HG03575 (cell line): ENCODE results near the gene SLC6A18.

Experiments used
- ATAC-seq: cut with Tn5 transposase; IDR thresholded peaks from one replicate; pipeline ENCODE4 v1.9.1; 2021; ENCODE audit not compliant: unreplicated experiment, insufficient number of reproducible peaks, low FRiP score; ENCODE audit errors: extremely low read depth

SLC6A18 gene

DNA sequence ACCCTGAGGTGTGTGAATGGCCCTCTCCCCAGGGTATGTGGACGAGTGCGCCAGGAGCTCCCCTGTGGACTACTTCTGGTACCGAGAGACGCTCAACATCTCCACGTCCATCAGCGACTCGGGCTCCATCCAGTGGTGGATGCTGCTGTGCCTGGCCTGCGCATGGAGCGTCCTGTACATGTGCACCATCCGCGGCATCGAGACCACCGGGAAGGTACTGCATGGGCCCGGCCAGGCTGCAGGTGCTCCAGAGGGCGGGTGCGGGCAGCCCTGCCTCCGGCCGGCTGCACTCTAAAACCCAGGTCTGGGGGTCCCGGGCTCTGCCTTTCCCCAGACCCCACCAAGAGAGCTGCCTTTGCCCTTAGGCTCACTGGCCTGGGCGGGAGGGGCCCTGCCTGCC is 12.9 kb upstream of the SLC6A18 start:
- ATAC-seq, result no peak

- ATAC-seq, result no peak
Observed at GRCh38 chr5:1212881-1213280, 12.3 kb upstream of the SLC6A18 start.

GRCh38 chr5:1213508-1214162 is 11.5 kb upstream of the SLC6A18 start:
- ATAC-seq, result no peak

DNA sequence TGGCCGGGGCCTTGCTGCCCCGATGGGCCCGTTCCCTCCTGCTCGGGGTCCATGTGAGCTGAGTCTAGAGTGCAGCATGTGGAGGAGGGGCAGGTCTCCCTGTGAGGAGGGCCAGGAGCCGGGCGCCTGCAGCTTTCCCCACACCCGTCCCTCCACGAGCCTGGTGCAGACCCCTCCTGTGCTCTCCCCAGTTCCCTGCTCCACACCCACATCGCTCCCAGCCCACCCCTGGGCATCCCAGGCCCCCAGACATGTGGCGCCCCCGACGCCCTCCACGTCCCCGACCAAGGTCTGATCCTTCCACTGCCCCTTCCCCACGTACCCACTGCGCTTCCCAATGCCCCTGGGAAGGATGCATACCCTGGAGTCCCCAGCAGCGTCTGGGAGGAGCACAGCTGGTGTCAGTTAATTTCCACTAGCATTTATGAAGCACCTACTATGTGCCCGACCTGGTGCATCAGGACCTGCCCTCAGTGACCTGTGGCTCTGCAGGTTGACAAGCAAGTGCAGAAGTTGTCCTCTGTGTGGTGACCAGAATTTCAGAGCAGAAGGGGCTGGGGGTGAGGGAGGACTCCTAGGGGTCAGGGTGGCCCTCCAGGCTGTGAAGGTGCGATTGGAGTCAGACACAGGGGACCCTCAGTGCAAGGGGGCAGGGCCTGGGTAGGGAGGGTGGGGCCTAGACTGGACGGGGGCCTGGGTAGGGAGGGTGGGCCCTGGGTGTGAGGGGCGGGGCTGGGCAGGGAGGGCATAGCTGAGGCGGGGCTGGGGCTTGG is 10.8 kb upstream of the SLC6A18 start:
- no peak for ATAC-seq

- no peak for ATAC-seq
Observed at GRCh38 chr5:1214936-1215220, 10.3 kb upstream of the SLC6A18 start.

DNA sequence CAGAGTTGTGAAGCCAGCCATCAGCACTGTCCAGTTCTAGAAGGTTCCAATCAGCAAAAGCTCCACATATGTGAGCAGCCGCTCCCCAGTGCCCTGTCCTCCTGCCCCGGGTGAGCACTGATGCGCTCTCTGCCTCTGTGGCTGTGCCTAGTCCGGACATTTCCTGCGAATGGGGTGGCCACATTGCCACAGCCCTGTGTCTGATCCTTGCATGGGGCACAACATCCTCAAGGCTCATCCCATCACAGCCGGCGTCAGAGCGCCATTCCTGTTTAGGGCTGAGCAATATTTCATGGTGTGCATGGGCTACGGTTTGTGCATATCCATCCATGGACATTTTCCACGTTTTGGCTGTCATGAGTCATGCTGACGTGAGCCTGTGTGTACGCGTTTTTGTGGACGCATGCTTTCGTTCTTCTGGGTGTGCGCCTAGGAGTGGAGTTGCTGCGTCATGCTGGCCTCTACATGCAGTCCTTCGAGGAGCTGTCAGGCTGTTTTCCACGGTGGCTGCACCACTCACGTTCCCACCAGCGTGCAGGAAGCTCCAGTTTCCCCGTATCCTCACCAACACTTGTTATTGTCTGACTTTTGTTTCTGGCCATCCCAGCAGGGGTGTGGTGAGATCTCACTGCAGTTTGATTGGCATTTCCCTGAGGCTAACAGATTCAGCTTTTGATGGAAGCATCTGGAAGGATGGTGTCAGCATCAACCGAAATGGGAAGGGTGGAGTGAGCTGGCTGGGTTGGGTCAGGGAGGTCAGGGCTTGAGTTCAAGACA is 9.7 kb upstream of the SLC6A18 start:
- no peak for ATAC-seq

DNA sequence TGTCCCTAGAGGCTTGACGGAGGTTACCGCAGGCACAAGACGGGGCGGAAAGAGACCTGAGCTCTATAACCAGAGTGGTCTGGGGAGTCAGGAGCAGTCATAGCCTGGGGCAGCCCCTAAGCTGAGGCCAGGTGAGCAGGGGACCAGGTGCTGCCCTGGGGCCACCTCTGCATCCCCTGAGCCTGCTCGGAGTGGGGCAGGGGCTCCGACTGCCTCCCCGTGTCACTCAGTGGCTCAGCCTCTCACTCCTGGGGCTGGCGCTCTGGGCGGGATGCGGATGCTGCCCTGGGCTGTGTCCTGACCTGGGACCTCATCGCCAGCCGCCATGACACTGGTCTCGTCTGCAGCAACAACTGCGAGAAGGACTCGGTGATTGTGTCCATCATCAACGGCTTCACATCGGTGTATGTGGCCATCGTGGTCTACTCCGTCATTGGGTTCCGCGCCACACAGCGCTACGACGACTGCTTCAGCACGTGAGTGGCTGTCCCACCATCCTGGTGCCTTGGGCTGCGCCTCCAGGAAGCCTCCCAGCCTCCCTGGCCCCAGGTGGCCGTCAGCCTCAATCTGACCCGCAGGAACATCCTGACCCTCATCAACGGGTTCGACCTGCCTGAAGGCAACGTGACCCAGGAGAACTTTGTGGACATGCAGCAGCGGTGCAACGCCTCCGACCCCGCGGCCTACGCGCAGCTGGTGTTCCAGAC is 8.8 kb upstream of the SLC6A18 start:
- ATAC-seq, result no peak

DNA sequence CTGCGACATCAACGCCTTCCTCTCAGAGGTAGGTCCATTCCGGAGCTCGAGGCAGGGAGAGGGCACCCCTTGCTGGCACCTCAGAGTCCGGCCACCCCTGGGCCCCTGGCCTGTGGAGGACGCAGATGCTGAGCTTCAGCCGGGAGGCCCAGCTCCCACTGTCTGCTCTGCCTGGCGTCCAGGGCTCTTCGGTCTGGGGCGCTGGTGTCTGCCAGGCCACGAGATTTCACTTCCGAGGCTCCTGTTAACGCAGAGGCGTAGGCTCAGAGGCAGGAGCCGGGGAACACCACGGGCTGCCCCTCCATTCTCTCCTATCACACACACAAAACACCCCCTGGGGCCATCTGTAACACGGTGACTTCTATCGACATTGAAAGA is 8.3 kb upstream of the SLC6A18 start:
- no peak for ATAC-seq

- ATAC-seq, result no peak
Observed at GRCh38 chr5:1217596-1218206, 7.5 kb upstream of the SLC6A18 start.

DNA sequence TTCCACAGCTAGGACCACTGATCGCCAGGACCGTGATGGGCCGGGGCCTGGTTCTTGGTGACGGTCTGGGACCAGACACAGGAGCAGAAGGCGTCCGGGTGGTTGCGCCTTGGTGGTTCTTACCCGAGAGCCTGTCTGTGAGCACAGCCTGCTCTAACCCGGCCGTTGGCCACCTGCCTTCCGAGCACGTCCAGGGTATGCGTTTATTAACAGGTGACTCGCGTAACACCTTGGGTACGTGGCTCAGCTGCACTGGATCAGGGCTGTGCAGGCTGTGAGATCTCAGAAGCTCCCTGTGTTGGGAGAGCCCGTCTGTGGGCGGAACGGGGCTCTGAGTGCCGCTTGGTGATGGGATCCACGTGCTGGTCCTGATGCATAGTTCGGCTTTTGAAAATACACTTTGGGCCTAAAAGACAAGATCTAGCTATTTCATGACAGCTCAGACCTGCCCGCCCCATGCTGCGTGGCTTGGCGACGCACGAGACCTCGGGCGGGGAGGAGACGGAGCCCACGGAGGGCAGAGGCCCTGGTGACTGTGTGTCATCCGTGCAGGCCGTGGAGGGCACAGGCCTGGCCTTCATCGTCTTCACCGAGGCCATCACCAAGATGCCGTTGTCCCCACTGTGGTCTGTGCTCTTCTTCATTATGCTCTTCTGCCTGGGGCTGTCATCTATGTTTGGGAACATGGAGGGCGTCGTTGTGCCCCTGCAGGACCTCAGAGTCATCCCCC is 6.7 kb upstream of the SLC6A18 start:
- ATAC-seq, result no peak

DNA sequence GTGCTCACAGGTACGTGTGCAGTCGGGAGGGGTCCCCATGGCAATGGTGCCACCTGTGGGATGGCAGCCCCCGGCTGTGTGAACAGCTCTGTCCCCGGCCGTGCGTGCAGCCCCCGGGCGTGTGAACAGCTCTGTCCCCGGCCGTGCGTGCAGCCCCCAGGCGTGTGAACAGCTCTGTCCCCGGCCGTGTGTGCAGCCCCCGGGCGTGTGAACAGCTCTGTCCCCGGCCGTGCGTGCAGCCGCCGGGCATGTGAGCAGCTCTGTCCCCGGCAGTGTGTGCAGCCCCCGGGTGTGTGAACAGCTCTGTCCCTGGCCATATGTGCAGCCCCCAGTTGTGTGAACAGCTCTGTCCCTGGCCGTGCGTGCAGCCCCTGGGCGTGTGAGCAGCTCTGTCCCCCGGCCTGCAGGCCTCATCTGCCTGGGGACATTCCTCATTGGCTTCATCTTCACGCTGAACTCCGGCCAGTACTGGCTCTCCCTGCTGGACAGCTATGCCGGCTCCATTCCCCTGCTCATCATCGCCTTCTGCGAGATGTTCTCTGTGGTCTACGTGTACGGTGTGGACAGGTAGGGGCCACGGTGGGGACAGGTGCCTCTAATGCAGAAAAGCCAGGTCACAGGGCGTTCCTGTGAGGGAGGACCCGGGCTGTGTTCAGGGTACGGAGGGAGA is 5.9 kb upstream of the SLC6A18 start:
- ATAC-seq, result no peak

DNA sequence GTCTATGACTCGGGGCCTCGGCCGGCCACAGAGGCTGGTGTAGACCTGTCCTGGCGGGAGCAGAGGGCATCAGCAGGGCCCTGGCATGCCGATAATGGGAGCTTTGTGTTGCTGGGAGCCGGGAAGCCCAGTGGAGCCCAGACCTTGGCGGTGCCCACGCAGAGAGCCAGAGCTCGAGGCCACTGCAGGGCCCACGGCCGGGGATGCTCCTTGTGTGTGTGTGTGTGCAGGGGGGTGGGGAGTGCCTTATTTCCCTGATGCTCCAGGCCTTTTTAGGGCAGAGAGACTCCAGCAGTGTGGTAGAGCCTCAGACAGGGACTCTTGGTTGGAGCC is 5.4 kb upstream of the SLC6A18 start:
- ATAC-seq, result no peak

GRCh38 chr5:1220351-1220750 is 4.8 kb upstream of the SLC6A18 start:
- no peak for ATAC-seq

DNA sequence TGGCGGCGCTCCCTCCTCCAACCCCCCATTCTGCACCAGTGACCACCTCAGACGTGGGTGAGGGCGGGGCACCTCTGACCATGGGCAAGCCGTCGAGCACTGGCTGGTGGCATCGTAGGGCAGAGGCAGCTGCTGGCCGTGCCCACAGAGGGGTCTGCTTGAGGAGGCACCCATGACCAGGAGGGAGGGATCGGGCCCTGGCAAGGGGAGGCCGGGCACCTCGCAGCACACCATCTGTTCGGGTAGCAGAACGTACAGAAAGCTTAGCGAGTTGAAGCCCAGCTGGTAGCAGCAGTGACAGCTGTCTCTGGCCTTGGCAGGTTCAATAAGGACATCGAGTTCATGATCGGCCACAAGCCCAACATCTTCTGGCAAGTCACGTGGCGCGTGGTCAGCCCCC is 4.3 kb upstream of the SLC6A18 start:
- ATAC-seq, result no peak

DNA sequence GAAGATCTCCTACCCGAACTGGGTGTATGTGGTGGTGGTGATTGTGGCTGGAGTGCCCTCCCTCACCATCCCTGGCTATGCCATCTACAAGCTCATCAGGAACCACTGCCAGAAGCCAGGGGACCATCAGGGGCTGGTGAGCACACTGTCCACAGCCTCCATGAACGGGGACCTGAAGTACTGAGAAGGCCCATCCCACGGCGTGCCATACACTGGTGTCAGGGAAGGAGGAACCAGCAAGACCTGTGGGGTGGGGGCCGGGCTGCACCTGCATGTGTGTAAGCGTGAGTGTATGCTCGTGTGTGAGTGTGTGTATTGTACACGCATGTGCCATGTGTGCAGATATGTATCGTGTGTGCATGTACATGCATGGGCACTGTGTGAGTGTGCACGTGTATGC is 3.5 kb upstream of the SLC6A18 start:
- ATAC-seq, result no peak

DNA sequence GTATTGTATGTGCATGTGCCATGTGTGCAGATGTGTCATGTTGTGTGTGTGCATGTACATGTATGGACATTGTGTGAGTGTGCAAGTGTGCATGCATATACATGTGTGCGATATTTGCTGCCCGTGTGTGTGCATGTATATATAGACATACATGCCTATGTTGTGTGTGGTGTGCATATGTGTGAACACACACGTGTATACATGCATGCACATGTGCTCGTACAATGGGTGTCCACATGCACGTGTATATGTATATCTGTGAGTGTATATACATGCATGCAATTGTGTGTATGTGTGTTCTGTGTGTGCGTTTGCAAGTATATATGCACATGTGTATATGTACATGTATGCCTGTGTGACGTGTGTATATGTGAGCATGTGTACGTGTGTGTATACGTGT is 3.0 kb upstream of the SLC6A18 start:
- ATAC-seq, result no peak

- no peak for ATAC-seq
Observed at GRCh38 chr5:1222621-1223277, 2.4 kb upstream of the SLC6A18 start.

GRCh38 chr5:1223278-1223670 is 1.9 kb upstream of the SLC6A18 start:
- no peak for ATAC-seq
